H1 (cell line): Measurements from ENCODE around the gene GRHL3. TPM values are rescaled to one million over a fixed set of nuclear protein-coding genes. Genes with fewer than 3 reads are reported as not detected.

Source experiments
- CHD7 ChIP-seq: fragments of 300-600 bp; sonication (generic); IDR thresholded peaks from 2 replicates; pipeline ENCODE4 v1.7.1; 2012; ENCODE audit warnings: low read length, moderate library complexity, mild to moderate bottlenecking, inconsistent platforms; ENCODE audit not compliant: insufficient replicate concordance
- NRF1 ChIP-seq: IDR thresholded peaks from 2 replicates; pipeline ENCODE4 v1.6.1; 2011; ENCODE audit warnings: mild to moderate bottlenecking, low read depth, low read length, improper control_type of control experiment
- polyA plus RNA-seq, 7 experiments: library from polyadenylated mRNA; depleted of rRNA in 3 of 7; stranded (reverse) in 5 of 7; unstranded in 2 of 7; fragments of >200 nt in 5 of 7; fragments of 200-250 nt in 2 of 7; gene quantifications; 1 replicate in 5 of 7; 2 replicates in 1 of 7; 4 replicates in 1 of 7; pipeline versions ENCODE4 v1.2.1 to v1.2.3, GENCODE V29; 2011 to 2013; ENCODE audit warnings: missing spikeins in 2 of 7, mixed read lengths in 2 of 7
- total RNA-seq: library from RNA; stranded (reverse); fragmentation: NEBNext Ultra II Directional; extraction: Animal tissue kit (Norgen Biotek cat#: 25700); gene quantifications from 2 replicates; pipeline ENCODE4 v1.2.1, GENCODE V29; 2021
- TF ChIP-seq, protein P1 (sequence below): IDR thresholded peaks from 2 replicates; pipeline ENCODE4 v1.6.1; 2012; ENCODE audit warnings: inconsistent platforms

The GRHL3 gene
- total and polyA plus RNA-seq, 2 of the 8 experiments (the other 6 are each of a cell fraction or from before 2014, with no cell fraction given) = 0.80 to 1.8 TPM

- TF ChIP-seq CHD7 = no peak
- TF ChIP-seq NRF1 = no peak
- TF ChIP-seq, protein P1, sequence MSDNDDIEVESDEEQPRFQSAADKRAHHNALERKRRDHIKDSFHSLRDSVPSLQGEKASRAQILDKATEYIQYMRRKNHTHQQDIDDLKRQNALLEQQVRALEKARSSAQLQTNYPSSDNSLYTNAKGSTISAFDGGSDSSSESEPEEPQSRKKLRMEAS = no peak
- TF ChIP-seq, all 59 proteins: peak for 0
These were observed 74.7 kb downstream of the GRHL3 start (continued) for GRCh38 chr1:24393892-24394291.
